Neuronal stem cell (in vitro differentiated cells): ENCODE results near the gene MEGF10.
"Not testable (repeated sequence)": the region's sequence is repeated elsewhere in the genome, so short reads cannot be mapped to it uniquely, and the experiment has no call there.

Source experiments
- DNase-seq: peaks from one replicate; pipeline ENCODE4 v3.0.0-alpha.2; 2013; ENCODE audit warnings: low spot score
- H2AFZ ChIP-seq: one replicate; pipeline ENCODE4 v1.6.1; 2013; ENCODE audit warnings: mild to moderate bottlenecking, low read length, inconsistent platforms
- H2AK5ac ChIP-seq: 2 replicates; pipeline ENCODE4 v1.6.1; 2013; ENCODE audit warnings: low read depth, mild to moderate bottlenecking, inconsistent platforms, low read length, moderate library complexity, mixed read lengths
- H2BK120ac ChIP-seq: 2 replicates; pipeline ENCODE4 v1.6.1; 2013; ENCODE audit warnings: low read depth, mild to moderate bottlenecking, inconsistent platforms, low read length, moderate library complexity, mixed read lengths
- H2BK12ac ChIP-seq: one replicate; pipeline ENCODE4 v1.6.1; 2013; ENCODE audit warnings: low read length, inconsistent platforms
- H2BK15ac ChIP-seq: 2 replicates; pipeline ENCODE4 v1.6.1; 2013; ENCODE audit warnings: mild to moderate bottlenecking, low read length, inconsistent platforms, mixed read lengths
- H2BK5ac ChIP-seq: one replicate; pipeline ENCODE4 v1.6.1; 2013; ENCODE audit warnings: inconsistent platforms, mild to moderate bottlenecking, low read length, moderate library complexity
- H3K14ac ChIP-seq: one replicate; pipeline ENCODE4 v1.6.1; 2013; ENCODE audit warnings: low read length, inconsistent platforms
- H3K18ac ChIP-seq: 2 replicates; pipeline ENCODE4 v1.6.1; 2013; ENCODE audit warnings: low read length, inconsistent platforms
- H3K23ac ChIP-seq: 2 replicates; pipeline ENCODE4 v1.6.1; 2013; ENCODE audit warnings: low read depth, mild to moderate bottlenecking, mixed read lengths, low read length, inconsistent platforms; ENCODE audit not compliant: poor library complexity
- H3K27ac ChIP-seq: replicated peaks from 3 replicates; pipeline ENCODE4 v1.5.1; 2013; ENCODE audit warnings: low read length, inconsistent platforms
- H3K27me3 ChIP-seq, 3 experiments: 2 replicates each; pipeline ENCODE4 v1.6.1; 2013; ENCODE audit warnings: low read length in 3 of 3, mild to moderate bottlenecking in 2 of 3, inconsistent platforms in 1 of 3, low read depth in 1 of 3, mixed read lengths in 1 of 3, moderate library complexity in 1 of 3; ENCODE audit not compliant: control insufficient read depth in 3 of 3, insufficient read depth in 3 of 3
- H3K36me3 ChIP-seq, 2 donors: replicated peaks in 1 of 2; 2 replicates each; pipeline ENCODE4 v1.6.1; 2013; ENCODE audit warnings: low read length in 2 of 2; ENCODE audit not compliant: control insufficient read depth in 2 of 2, insufficient read depth in 2 of 2
- H3K4ac ChIP-seq: 2 replicates; pipeline ENCODE4 v1.6.1; 2013; ENCODE audit warnings: inconsistent platforms, mild to moderate bottlenecking, low read length, moderate library complexity
- H3K4me1 ChIP-seq, 2 donors: 1 replicate in 1 of 2; 2 replicates in 1 of 2; pipeline ENCODE4 v1.6.1; 2013; ENCODE audit warnings: low read length in 2 of 2, low read depth in 1 of 2; ENCODE audit not compliant: control insufficient read depth in 2 of 2, insufficient read depth in 1 of 2
- H3K4me2 ChIP-seq: one replicate; pipeline ENCODE4 v1.6.1; 2013; ENCODE audit warnings: mild to moderate bottlenecking, low read length, inconsistent platforms; ENCODE audit not compliant: insufficient read depth, poor library complexity, severe bottlenecking
- H3K4me3 ChIP-seq, 2 donors: 2 replicates each; pipeline ENCODE4 v1.5.1; 2013; ENCODE audit warnings: low read length in 2 of 2, mild to moderate bottlenecking in 2 of 2, inconsistent platforms in 1 of 2, moderate library complexity in 1 of 2
- H3K79me1 ChIP-seq: one replicate; pipeline ENCODE4 v1.6.1; 2013; ENCODE audit warnings: low read depth, mild to moderate bottlenecking, inconsistent platforms, low read length, moderate library complexity
- H3K9ac ChIP-seq: one replicate; pipeline ENCODE4 v1.6.1; 2013; ENCODE audit warnings: mild to moderate bottlenecking, low read depth, low read length, inconsistent platforms; ENCODE audit not compliant: poor library complexity
- H3K9me3 ChIP-seq, 2 donors: replicated peaks in 1 of 2; 2 replicates each; pipeline versions ENCODE3 to v1.6.1; 2013; ENCODE audit warnings: low read length in 2 of 2, mild to moderate bottlenecking in 2 of 2, inconsistent platforms in 1 of 2, low read depth in 1 of 2, mixed read lengths in 1 of 2, moderate library complexity in 1 of 2; ENCODE audit not compliant: control insufficient read depth in 2 of 2, insufficient read depth in 1 of 2
- H4K8ac ChIP-seq: one replicate; pipeline ENCODE4 v1.6.1; 2013; ENCODE audit warnings: low read depth, mild to moderate bottlenecking, inconsistent platforms, low read length, moderate library complexity
- H4K91ac ChIP-seq: one replicate; pipeline ENCODE4 v1.6.1; 2013; ENCODE audit warnings: low read length, low read depth, mild to moderate bottlenecking, inconsistent platforms; ENCODE audit not compliant: poor library complexity
- WGBS, 2 donors: extraction: QIAGEN DNeasy Blood & Tissue Kit; methylation state at CpG; one replicate each; pipeline ENCODE4 v1.1.7; 2013; ENCODE audit warnings: missing lambda C conversion rate in 2 of 2, mixed read lengths in 1 of 2; ENCODE audit not compliant: insufficient read length in 2 of 2, insufficient replicate concordance in 1 of 2; ENCODE audit errors: extremely low coverage in 2 of 2; 5-methylcytosine and 5-hydroxymethylcytosine counted together

MEGF10 gene

DNA sequence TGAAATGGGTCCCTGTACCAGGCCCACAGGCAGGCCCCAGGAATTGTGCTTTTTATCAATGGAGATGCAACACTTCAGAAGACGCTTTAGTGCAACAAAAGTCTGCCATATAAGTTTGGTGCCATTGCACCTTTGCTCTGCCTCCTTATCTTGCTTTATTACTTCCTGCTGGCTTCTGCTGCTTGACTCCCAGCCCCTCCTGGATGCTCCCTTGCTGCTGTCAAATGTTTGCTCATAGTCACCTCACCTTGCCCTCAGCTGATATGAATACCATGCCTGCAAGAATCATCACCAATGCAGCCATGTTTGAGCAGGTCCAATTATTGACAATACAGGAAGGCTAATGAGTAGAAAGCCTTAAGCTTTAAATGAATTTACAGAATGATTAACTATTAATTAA lies 25.4 kb downstream of the MEGF10 start:
- no peak overlapping the region for H4K91ac ChIP-seq
- no CpG with 5 or more reads among the region's 1 CpG for WGBS, 2 donors
- no peak overlapping the region for H3K23ac ChIP-seq
- no peaks in the 10 kb centered on the region for H3K27me3 ChIP-seq
- no peak overlapping the region for H2BK120ac ChIP-seq
- H3K4ac ChIP-seq = no peak overlapping the region
- no peak overlapping the region for H2BK5ac ChIP-seq
- no peaks in the 10 kb centered on the region for H3K9me3 ChIP-seq
- H3K4me1 ChIP-seq = peaks cover 5 to 8% of the 10 kb centered on the region in 2 donors
- no peak overlapping the region for H3K18ac ChIP-seq
- no peak overlapping the region for H2BK15ac ChIP-seq
- H3K79me1 ChIP-seq = no peaks in the 10 kb centered on the region
- no peak overlapping the region for H3K14ac ChIP-seq
- DNase-seq = no peak
- no peak overlapping the region for H2AK5ac ChIP-seq
- no peak overlapping the region for H3K27ac ChIP-seq
- H3K36me3 ChIP-seq = no peaks in the 10 kb centered on the region
- H2BK12ac ChIP-seq = no peak overlapping the region
- no peak overlapping the region for H2AFZ ChIP-seq
- no peak overlapping the region for H3K9ac ChIP-seq
- H4K8ac ChIP-seq = no peak overlapping the region
- no peak overlapping the region for H3K4me3 ChIP-seq
- no peak overlapping the region for H3K4me2 ChIP-seq

DNA sequence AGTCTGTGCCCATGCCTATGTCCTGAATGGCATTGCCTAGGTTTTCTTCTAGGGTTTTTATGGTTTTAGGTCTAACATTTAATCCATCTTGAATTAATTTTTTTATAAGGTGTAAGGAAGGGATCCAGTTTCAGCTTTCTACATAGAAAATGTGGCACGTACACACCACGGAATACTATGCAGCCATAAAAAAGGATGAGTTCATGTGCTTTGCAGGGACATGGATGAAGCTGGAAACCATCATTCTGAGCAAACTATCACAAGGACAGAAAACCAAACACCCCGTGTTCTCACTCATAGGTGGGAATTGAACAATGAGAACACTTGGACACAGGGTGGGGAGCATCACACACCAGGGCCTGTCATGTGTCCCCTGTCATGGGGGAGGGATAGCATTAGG lies 26.8 kb downstream of the MEGF10 start:
- H4K8ac ChIP-seq, H3K9ac ChIP-seq, H3K36me3 ChIP-seq, H3K27me3 ChIP-seq, H3K18ac ChIP-seq, H3K4me2 ChIP-seq, H2BK15ac ChIP-seq, H4K91ac ChIP-seq, H2AFZ ChIP-seq, H3K9me3 ChIP-seq, H2BK12ac ChIP-seq, H3K14ac ChIP-seq, H3K79me1 ChIP-seq, H3K4me3 ChIP-seq, H2AK5ac ChIP-seq, H3K27ac ChIP-seq, H3K4ac ChIP-seq, H2BK5ac ChIP-seq, H2BK120ac ChIP-seq, H3K23ac ChIP-seq, DNase-seq: not testable (repeated sequence)
- H3K4me1 ChIP-seq = peaks cover 1 to 12% of the 10 kb centered on the region in 2 donors
- no CpG with 5 or more reads among the region's 3 CpGs for WGBS, 2 donors

DNA sequence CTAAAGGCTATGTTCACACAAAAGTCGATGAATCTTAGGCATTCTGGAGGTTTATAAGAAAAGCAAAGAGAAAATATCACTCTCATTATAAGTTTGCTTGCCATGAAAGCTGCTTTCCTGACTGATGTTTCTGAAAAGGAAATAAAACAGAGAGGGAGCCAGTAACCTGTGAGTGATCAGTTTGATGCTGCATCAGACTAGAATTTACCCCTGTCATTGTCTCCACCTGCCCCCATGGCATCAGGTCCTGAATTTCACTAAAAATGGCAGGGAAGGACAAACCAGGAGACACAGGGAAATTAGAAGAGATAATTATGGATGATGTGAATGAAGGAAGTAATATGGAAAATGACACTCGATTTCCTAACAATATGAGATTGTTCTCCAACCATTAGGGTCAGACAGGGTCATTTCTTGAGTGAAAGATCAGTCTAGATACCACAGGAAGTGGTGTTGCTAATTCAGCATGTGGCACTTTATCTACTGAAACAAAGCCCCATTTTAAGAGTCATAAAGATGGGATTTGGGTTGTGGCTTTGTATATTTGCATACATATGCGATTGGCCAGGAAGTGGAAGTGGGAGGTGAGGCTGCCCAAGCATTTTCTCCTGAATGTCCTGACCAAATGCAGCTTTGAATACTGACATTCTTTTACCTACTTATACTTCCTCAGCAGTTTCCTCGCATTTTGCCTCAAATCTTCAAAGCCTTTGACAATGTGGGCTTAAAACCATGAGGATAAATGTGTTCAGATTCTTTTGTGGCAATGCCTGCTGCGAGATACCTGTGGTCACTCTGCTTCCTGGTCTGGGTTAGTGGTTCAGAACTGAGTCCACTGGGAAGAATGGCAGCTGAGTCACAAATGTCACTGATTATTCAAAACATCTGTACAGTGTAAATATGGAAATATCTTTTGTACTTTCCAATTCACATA lies 29.7 kb downstream of the MEGF10 start:
- Histone ChIP-seq H3K9me3 (no peaks in the 10 kb centered on the region), H3K4me3 (no peak overlapping the region), H3K14ac (no peak overlapping the region), H3K23ac (no peak overlapping the region), H3K4ac (no peak overlapping the region), H3K79me1 (no peaks in the 10 kb centered on the region), H3K4me1 (peaks cover 1 to 12% of the 10 kb centered on the region in 2 donors), H2AK5ac (no peak overlapping the region), H3K4me2 (no peak overlapping the region), H4K8ac (no peak overlapping the region), H2AFZ (no peak overlapping the region), H2BK12ac (no peak overlapping the region), H2BK15ac (no peak overlapping the region), H3K27ac (no peak overlapping the region), H3K18ac (no peak overlapping the region), H3K9ac (no peak overlapping the region), H3K27me3 (no peaks in the 10 kb centered on the region), H2BK120ac (no peak overlapping the region), H4K91ac (no peak overlapping the region), H3K36me3 (no peaks in the 10 kb centered on the region), H2BK5ac (no peak overlapping the region)
- DNase-seq = no peak
- no CpG with 5 or more reads among the region's 5 CpGs for WGBS, 2 donors

DNA sequence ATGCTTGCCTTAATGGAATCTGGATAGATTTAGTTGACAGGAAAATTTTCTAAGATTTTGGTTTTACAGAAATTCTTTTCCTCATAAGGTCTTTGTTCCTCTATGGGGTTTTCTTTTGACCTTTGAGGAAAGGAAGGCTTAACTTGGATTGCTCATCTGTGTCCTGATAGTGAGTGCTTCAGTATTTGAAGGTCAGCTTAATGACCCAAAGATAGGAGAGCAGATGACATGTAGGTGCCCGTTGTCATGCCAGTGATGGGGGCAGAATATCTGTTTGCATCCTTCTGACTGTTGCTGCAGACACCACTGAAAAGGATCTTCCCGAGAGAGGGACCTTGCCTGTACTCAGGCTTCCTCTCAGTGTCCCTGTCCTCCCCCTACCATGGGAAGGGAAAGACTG lies 30.9 kb downstream of the MEGF10 start:
- Histone ChIP-seq H2AK5ac (no peak overlapping the region), H2BK15ac (no peak overlapping the region), H4K91ac (no peak overlapping the region), H2BK12ac (no peak overlapping the region), H3K4ac (no peak overlapping the region), H4K8ac (no peak overlapping the region), H3K4me3 (no peak overlapping the region), H3K4me2 (no peak overlapping the region), H3K9me3 (no peaks in the 10 kb centered on the region), H3K79me1 (no peaks in the 10 kb centered on the region), H3K14ac (no peak overlapping the region), H2BK5ac (no peak overlapping the region), H3K18ac (no peak overlapping the region), H3K27me3 (no peaks in the 10 kb centered on the region), H3K27ac (no peak overlapping the region), H3K23ac (no peak overlapping the region), H2AFZ (no peak overlapping the region), H3K9ac (no peak overlapping the region), H2BK120ac (no peak overlapping the region), H3K36me3 (no peaks in the 10 kb centered on the region), H3K4me1 (peaks cover 1 to 12% of the 10 kb centered on the region in 2 donors)
- no CpG with 5 or more reads among the region's 2 CpGs for WGBS, 2 donors
- DNase-seq = no peak
